HG03060 (cell line): ENCODE measurements around the gene PCP4.
"Not testable (repeated sequence)": the region's sequence is repeated elsewhere in the genome, so short reads cannot be mapped to it uniquely, and the experiment has no call there.

Source experiments
- ATAC-seq: cut with Tn5 transposase; IDR thresholded peaks from one replicate; pipeline ENCODE4 v1.9.1; 2021; ENCODE audit warnings: low read depth, moderate number of reproducible peaks; ENCODE audit not compliant: unreplicated experiment

The PCP4 gene

DNA sequence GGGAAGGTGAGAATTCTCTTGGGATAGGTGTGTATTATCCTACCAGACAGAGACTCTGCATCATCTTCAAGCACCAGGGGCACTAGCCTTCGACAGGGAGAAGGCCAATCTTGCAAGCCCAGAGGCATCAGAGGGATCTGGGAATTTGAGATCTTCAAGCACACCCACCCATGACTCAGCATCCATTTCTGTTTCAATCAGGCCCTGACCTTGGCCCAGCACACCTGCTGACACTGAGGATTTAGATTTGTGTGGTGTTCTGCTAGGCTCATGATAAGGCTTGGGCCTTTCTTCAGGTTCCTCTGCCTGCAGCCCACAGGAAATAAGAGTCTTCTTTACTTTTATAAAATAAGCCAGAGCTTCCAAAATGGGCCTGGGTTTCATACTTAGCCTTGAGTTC is 6.6 kb upstream of the PCP4 start:
- ATAC-seq = no peak

DNA sequence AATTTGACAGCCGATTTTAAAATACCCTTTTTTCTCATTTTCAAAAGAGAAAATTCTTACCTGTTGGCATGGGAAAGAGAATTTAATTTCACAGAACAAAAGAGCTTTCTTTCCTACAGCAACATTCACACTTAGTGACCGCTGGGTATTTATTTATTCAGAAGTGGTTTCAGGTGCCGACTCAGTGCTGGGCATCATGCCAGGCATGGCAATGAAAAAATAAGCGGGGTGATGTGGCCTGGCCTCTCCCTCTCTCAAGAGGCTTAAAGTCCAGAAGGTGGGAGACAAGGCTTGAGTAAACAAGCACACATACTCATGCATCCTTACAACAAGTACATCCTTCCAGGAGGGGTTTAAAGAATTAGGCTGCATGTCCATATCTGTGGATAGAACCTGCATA is 4.1 kb upstream of the PCP4 start:
- ATAC-seq = no peak

DNA sequence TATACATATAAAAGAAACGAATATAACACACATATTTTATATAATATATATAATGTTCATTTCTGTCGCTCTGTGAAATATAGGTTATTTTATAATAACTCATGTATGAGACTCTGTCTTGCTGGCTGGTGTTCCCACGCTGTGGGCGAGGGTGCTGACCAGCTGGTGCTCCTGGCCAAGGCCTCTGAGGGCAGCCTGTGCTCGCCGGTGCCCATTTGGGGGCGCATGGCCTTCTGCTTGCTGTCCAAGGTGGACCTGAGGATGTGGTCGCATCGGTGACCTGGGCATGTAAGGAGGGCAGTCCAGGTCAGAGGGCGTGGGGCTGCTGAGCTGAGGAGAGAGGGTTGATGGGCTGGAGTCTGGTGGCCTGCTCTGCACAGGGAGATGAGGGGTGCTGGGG is 1.1 kb upstream of the PCP4 start:
- ATAC-seq = no peak

GRCh38 chr21:39869141-39869818 is 2.0 kb downstream of the PCP4 start:
- no peak for ATAC-seq

DNA sequence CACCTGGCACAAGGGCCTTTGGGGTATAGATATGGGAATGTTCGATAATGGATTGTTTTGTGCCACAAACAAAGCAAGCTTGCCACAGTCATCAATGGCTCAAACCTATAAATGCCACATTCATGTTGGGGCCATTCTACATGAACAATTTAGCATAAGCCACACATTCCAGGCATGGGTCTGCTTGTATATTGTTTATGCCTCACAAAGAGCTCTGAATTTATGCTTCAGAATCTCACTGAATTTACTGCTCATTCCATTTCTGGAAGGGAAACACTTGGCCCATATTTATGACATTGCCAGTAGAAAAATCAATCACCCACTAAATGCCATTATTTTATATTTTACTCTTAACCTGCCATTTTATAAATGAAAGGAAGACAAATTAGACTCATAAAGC is 6.4 kb downstream of the PCP4 start:
- ATAC-seq = no peak

DNA sequence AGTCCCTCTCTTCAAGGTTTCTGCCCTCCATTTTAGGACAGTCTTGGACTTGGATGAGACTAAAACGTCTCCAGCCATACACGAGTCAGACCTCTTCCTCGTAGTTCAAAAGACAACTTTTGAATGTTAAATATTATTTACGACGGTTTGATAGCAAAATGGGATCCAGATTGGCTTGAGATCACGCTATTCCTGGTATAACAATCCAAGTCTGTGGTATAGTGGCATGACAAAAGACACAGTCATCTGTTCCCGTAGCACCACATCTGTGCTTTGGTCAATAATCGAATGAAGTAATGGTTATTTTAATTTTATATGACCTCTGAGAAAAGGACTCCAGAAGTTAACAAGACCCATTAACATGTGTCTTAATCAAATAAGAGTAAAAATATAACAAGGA is 7.0 kb downstream of the PCP4 start:
- no peak for ATAC-seq

- no peak for ATAC-seq
Measured at GRCh38 chr21:39874759-39875158, 7.5 kb downstream of the PCP4 start.

DNA sequence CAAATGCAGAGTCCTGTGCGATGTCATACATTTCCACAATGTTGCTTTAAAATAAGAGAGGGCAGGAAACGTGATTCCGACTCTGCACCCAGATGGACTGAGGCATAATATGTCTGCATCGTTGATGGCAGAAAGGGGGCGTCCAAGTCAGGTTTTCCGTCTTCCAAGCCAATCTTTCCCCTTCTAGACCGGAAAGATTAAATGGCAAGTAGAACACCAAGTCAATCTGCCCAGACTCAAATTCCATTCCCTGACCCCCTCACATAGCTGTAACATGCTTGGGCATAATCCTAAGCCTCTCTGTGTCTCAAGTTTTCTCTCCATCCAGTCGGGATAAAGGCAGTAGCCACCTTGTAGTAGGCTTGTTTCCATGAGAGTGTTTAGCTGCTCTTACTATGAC is 14.4 kb downstream of the PCP4 start:
- ATAC-seq = no peak

GRCh38 chr21:39882151-39882838 is 15.1 kb downstream of the PCP4 start:
- no peak for ATAC-seq

- ATAC-seq = no peak
Measured at GRCh38 chr21:39882839-39883195, 15.6 kb downstream of the PCP4 start.

GRCh38 chr21:39885119-39885848 is 18.0 kb downstream of the PCP4 start:
- ATAC-seq = no peak

- ATAC-seq = no peak
Measured at GRCh38 chr21:39888848-39889247, 21.6 kb downstream of the PCP4 start.

DNA sequence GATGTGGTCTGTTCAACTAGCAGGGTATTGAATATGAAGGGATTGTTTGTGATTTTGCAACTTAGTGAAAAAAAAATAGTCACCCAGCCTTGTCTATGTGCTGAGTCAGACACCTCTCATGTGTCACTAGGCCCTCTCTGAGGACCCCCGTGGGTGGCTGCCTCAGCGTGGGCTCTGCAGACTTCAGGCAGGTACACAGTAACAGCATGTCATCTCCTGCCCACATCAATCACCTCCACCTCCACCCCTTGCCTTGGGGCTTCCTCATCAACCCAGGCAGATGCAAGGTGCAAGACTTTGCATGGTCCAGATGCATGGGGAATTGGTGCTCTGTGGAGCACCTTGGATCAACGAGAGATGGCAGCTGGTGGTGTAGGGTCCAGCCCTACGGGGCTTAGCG is 23.9 kb downstream of the PCP4 start:
- no peak for ATAC-seq

GRCh38 chr21:39891863-39892262 is 24.6 kb downstream of the PCP4 start:
- ATAC-seq = not testable (repeated sequence)

DNA sequence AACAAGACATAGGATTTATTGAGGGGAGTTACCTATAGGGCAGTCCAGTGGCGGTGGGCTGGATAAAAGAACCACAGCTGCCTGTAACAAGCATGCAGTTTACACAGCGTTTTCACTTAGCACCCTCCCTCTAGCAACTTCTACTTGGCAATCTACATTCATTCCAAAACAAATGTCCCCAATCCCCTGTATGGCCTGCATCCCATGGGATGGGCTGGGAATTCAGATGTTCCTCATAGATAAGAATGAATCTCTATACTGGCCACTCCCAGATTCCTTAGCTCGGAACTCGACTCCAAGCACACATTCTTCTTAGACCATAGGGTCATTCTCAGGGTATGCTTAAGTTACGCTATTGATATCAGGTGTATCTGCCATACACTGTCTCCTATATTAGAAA is 33.3 kb downstream of the PCP4 start:
- no peak for ATAC-seq

- no peak for ATAC-seq
Measured at GRCh38 chr21:39900911-39901310, 33.7 kb downstream of the PCP4 start.

GRCh38 chr21:39902986-39903385 is 35.7 kb downstream of the PCP4 start:
- no peak for ATAC-seq

- ATAC-seq = no peak
Measured at GRCh38 chr21:39904457-39904856, 37.2 kb downstream of the PCP4 start.

- no peak for ATAC-seq
Measured at GRCh38 chr21:39908265-39908923, 41.2 kb downstream of the PCP4 start.

DNA sequence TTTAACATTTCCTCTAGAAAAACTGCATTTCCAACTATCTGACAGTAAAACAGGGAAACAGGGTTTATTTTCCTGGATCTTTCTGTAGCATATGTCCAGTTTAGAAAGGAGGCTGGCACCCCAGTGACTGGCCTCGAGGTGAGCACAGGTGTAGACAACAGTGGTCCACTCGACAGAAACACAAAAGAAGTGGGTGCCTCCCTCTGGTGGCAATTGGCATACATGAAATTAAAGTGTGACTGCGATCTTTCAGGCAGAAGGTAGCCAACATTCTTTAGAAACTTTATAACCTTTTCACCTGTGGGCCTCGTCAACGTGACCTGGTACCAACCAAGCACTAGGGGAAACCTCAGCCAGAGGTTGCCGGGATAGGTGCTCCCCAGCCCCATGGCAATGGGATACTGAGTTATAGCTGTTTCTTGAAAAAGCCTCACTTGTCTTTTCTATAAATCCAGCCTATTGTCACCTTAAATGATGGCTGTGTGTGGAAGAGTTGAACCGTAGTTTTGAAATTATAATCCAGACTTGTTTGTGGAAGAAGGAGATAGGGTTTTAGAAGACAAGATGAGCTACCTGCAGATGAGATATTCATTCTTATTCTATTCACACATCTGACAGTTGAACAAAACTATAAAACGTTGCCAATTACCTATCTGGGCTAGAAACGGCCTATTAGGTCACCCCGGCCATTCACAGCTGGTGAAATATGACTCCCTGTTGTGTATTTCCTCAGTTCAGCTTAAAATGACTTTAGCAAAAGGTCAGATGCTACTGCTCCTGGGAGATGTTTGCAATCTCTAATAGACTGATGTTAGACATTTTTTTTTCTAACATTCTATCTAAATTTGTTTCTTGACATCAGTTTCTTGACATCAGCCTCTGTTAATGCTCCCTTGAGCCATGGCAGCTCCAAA is 44.3 kb downstream of the PCP4 start:
- no peak for ATAC-seq
